HCT116 (cell line): ENCODE results near the gene LIPT2. TPM values are rescaled to one million over a fixed set of nuclear protein-coding genes. Genes with fewer than 3 reads are reported as not detected.

Experiments used
- ATAC-seq: fragments of 200-7000 bp; cut with Tn5 transposase; 2 replicates; pipeline ENCODE4 v1.9.1; 2020; ENCODE audit warnings: mild to moderate bottlenecking, moderate library complexity
- BruUV-seq: library from RNA; stranded (reverse); fragments of 400-500 nt; replicated peaks from 2 replicates; lab custom pipeline; 2021; lab: Mats Ljungman, UMichigan
- CTCF ChIA-PET: fragments of 300-600 bp; sonication (Branson Sonifier 250); formaldehyde crosslinking; loops from one replicate; lab custom pipeline; 2021; ENCODE audit warnings: antibody characterized with exemption; lab: Charles Lee
- POLR2A ChIA-PET: fragments of 300-600, 350-600 bp; sonication (Branson Sonifier 250); formaldehyde crosslinking; loops from one replicate; lab custom pipeline; 2021; ENCODE audit warnings: antibody characterized with exemption; lab: Charles Lee
- RAD21 ChIA-PET, 2 experiments: fragments of 300-600 bp; sonication (Branson Sonifier 250); formaldehyde crosslinking; loops; one replicate each; lab custom pipeline; 2023; ENCODE audit warnings: low total read pairs in 2 of 2; ENCODE audit not compliant: uncharacterized antibody in 2 of 2, unreplicated experiment in 2 of 2, low non-redundant PET in 1 of 2; lab: Charles Lee
- DNase-seq: peaks from one replicate; pipeline ENCODE4 v3.0.0-alpha.2; 2010; ENCODE audit warnings: low read depth, low spot score
- H2AFZ ChIP-seq: fragments of 200-600 bp; shearing (Covaris generic), sonication (generic); 2 replicates; pipeline ENCODE4 v1.6.1; 2017; ENCODE audit warnings: low read depth, mixed run types, mixed read lengths, antibody characterized with exemption, low read length; ENCODE audit not compliant: poor library complexity, severe bottlenecking
- H3K27ac ChIP-seq: 2 replicates; pipeline ENCODE4 v1.5.1; 2012; ENCODE audit warnings: low read depth, low read length
- H3K27me3 ChIP-seq: fragments of 200-600 bp; sonication (generic); 2 replicates; pipeline ENCODE4 v1.6.1; 2016; ENCODE audit warnings: mixed run types, low read length, mixed read lengths; ENCODE audit not compliant: insufficient read depth
- H3K36me3 ChIP-seq, 2 experiments: fragments of 200-500 bp in 1 of 2; fragments of 200-600 bp in 1 of 2; sonication (Bioruptor generic) in 1 of 2; sonication (generic) in 1 of 2; 2 replicates each; pipeline versions ENCODE4 v1.5.1 to v1.6.1; 2014 to 2016; ENCODE audit warnings: low read length in 2 of 2, inconsistent platforms in 1 of 2, mixed read lengths in 1 of 2, mixed run types in 1 of 2; ENCODE audit not compliant: insufficient read depth in 2 of 2, control insufficient read depth in 1 of 2
- H3K4me1 ChIP-seq, 2 experiments: fragments of 200-600 bp in 1 of 2; sonication (generic) in 1 of 2; 2 replicates each; pipeline versions ENCODE4 v1.5.1 to v1.6.1; 2012 to 2017; ENCODE audit warnings: low read length in 2 of 2, inconsistent platforms in 1 of 2, mild to moderate bottlenecking in 1 of 2, mixed read lengths in 1 of 2, mixed run types in 1 of 2, moderate library complexity in 1 of 2; ENCODE audit not compliant: insufficient read depth in 2 of 2, control insufficient read depth in 1 of 2
- H3K4me2 ChIP-seq: fragments of 200-600 bp; sonication (generic); 2 replicates; pipeline ENCODE4 v1.6.1; 2017; ENCODE audit warnings: mixed run types, low read length, mixed read lengths
- H3K4me3 ChIP-seq, 2 experiments: fragments of 200-600 bp in 1 of 2; sonication (generic) in 1 of 2; replicated peaks in 1 of 2; 2 replicates each; pipeline ENCODE4 v1.5.1; 2011 to 2016; ENCODE audit warnings: low read length in 2 of 2, control low read depth in 1 of 2, low read depth in 1 of 2, mild to moderate bottlenecking in 1 of 2, mixed read lengths in 1 of 2, mixed run types in 1 of 2
- H3K79me2 ChIP-seq: fragments of 200-600 bp; sonication (generic); 2 replicates; pipeline ENCODE4 v1.6.1; 2017; ENCODE audit warnings: mild to moderate bottlenecking, mixed run types, low read length, moderate library complexity, mixed read lengths; ENCODE audit not compliant: insufficient read depth
- H3K9ac ChIP-seq: fragments of 200-600 bp; sonication (generic); 2 replicates; pipeline ENCODE4 v1.6.1; 2016; ENCODE audit warnings: low read length, mixed read lengths
- H3K9me2 ChIP-seq: fragments of 200-600 bp; sonication (generic), shearing (Covaris generic); 2 replicates; pipeline ENCODE4 v1.6.1; 2017; ENCODE audit warnings: mixed run types, mild to moderate bottlenecking, moderate library complexity; ENCODE audit not compliant: insufficient read depth
- H3K9me3 ChIP-seq, 2 experiments: fragments of 200-500 bp in 1 of 2; fragments of 200-600 bp in 1 of 2; sonication (Bioruptor generic) in 1 of 2; sonication (generic) in 1 of 2; 2 replicates each; pipeline ENCODE4 v1.6.1; 2014 to 2017; ENCODE audit warnings: low read length in 2 of 2, mixed read lengths in 2 of 2, inconsistent platforms in 1 of 2, low read depth in 1 of 2, mild to moderate bottlenecking in 1 of 2, mixed run types in 1 of 2, moderate library complexity in 1 of 2; ENCODE audit not compliant: control insufficient read depth in 1 of 2, insufficient read depth in 1 of 2
- H4K20me1 ChIP-seq: fragments of 200-600 bp; sonication (generic), shearing (Covaris generic); 2 replicates; pipeline ENCODE4 v1.6.1; 2017; ENCODE audit warnings: mixed run types, mild to moderate bottlenecking, moderate library complexity; ENCODE audit not compliant: insufficient read depth
- CEBPB ChIP-seq: IDR thresholded peaks from 2 replicates; pipeline ENCODE4 v1.6.1; 2012; ENCODE audit warnings: low read depth
- CTCF ChIP-seq, 3 experiments: fragments of 200-600 bp in 1 of 3; sonication (generic) in 1 of 3; IDR thresholded peaks in 2 of 3; conservative IDR thresholded peaks in 1 of 3; 2 replicates each; pipeline ENCODE4 v1.5.1; 2012 to 2017; ENCODE audit warnings: low read depth in 2 of 3, low read length in 2 of 3, antibody characterized with exemption in 1 of 3, borderline replicate concordance in 1 of 3, control low read depth in 1 of 3, mild to moderate bottlenecking in 1 of 3, mixed read lengths in 1 of 3, mixed run types in 1 of 3, moderate library complexity in 1 of 3; ENCODE audit not compliant: insufficient read depth in 1 of 3
- EGR1 ChIP-seq: IDR thresholded peaks from 2 replicates; pipeline ENCODE4 v1.6.1; 2012; ENCODE audit warnings: low read depth
- ELF1 ChIP-seq: IDR thresholded peaks from 2 replicates; pipeline ENCODE4 v1.6.1; 2012; ENCODE audit warnings: low read depth, borderline replicate concordance
- EZH2 ChIP-seq: fragments of 200-600 bp; sonication (generic); IDR thresholded peaks from 2 replicates; pipeline ENCODE4 v1.6.1; 2017; ENCODE audit warnings: antibody characterized with exemption, mixed run types
- EZH2phosphoT487 ChIP-seq: fragments of 200-600 bp; IDR thresholded peaks from 2 replicates; pipeline ENCODE4 v1.6.1; 2018; ENCODE audit warnings: antibody characterized with exemption, borderline replicate concordance
- FOSL1 ChIP-seq: IDR thresholded peaks from 2 replicates; pipeline ENCODE4 v1.6.1; 2012; ENCODE audit warnings: low read depth
- POLR2AphosphoS5 ChIP-seq: IDR thresholded peaks from 2 replicates; pipeline ENCODE4 v1.6.1; 2011; ENCODE audit warnings: mild to moderate bottlenecking, low read depth, low read length, moderate library complexity
- RAD21 ChIP-seq: IDR thresholded peaks from 2 replicates; pipeline ENCODE4 v1.6.1; 2012; ENCODE audit warnings: low read depth, mild to moderate bottlenecking
- SIN3A ChIP-seq: IDR thresholded peaks from 2 replicates; pipeline ENCODE4 v1.6.1; 2012; ENCODE audit warnings: low read depth
- SP1 ChIP-seq: IDR thresholded peaks from 2 replicates; pipeline ENCODE4 v1.6.1; 2012; ENCODE audit warnings: low read depth
- SRF ChIP-seq: IDR thresholded peaks from 2 replicates; pipeline ENCODE4 v1.6.1; 2012; ENCODE audit warnings: low read depth
- TCF7L2 ChIP-seq: IDR thresholded peaks from 2 replicates; pipeline ENCODE4 v1.7.0; 2011; ENCODE audit warnings: borderline replicate concordance, inconsistent platforms; ENCODE audit not compliant: insufficient read depth, insufficient read length; ENCODE audit errors: extremely low read depth
- YY1 ChIP-seq: IDR thresholded peaks from 2 replicates; pipeline ENCODE4 v1.6.1; 2011; ENCODE audit warnings: low read length, low read depth, moderate library complexity, mild to moderate bottlenecking; ENCODE audit not compliant: insufficient replicate concordance; ENCODE audit errors: extremely low read depth
- ZBTB33 ChIP-seq: IDR thresholded peaks from 2 replicates; pipeline ENCODE4 v1.6.1; 2011; ENCODE audit warnings: mild to moderate bottlenecking, low read length, moderate library complexity; ENCODE audit not compliant: insufficient replicate concordance; ENCODE audit errors: extremely low read depth
- ZFX ChIP-seq: fragments of 450-650 bp; IDR thresholded peaks from 2 replicates; pipeline ENCODE4 v1.6.1; 2017
- ZNF274 ChIP-seq: fragments of 200-500 bp; sonication (Bioruptor generic); IDR thresholded peaks from 2 replicates; pipeline ENCODE4 v1.6.1; 2014; ENCODE audit warnings: mild to moderate bottlenecking, low read depth, low read length, inconsistent platforms
- intact Hi-C: fragments of 100-400 bp; cut with micrococcal nuclease; formaldehyde crosslinking; loops from 2 replicates; pipeline ENCODE4 v1.10.0; 2022
- total RNA-seq: library from RNA; stranded (reverse); gene quantifications from one replicate; pipeline ENCODE4 v1.2.1, GENCODE V29; 2021; ENCODE audit not compliant: unreplicated experiment
- TF ChIP-seq, protein P1 (sequence below): IDR thresholded peaks from 2 replicates; pipeline ENCODE4 v1.6.1; 2012; ENCODE audit warnings: low read depth
- TF ChIP-seq, protein P2 (sequence below): IDR thresholded peaks from 2 replicates; pipeline ENCODE4 v1.6.1; 2012
- TF ChIP-seq, protein P3 (sequence below): IDR thresholded peaks from 2 replicates; pipeline ENCODE4 v1.6.1; 2012

LIPT2 gene
- total RNA-seq, 1 experiment from 2014 or later = 3.4 TPM

GRCh38 chr11:74520316-74520715 lies 26.8 kb upstream of the LIPT2 start:
- Histone ChIP-seq H3K9me2 (no peaks in the 10 kb centered on the region), H3K9me3 (no peaks in the 10 kb centered on the region), H4K20me1 (no peaks in the 10 kb centered on the region), H3K4me1 (no peaks in the 10 kb centered on the region), H3K9ac (no peak overlapping the region), H2AFZ (no peak overlapping the region), H3K36me3 (no peaks in the 10 kb centered on the region), H3K79me2 (no peaks in the 10 kb centered on the region), H3K4me2 (no peak overlapping the region), H3K27me3 (no peaks in the 10 kb centered on the region), H3K4me3 (no peak overlapping the region), H3K27ac (no peak overlapping the region)
- DNase-seq (no peak), ATAC-seq (no peak)
- ChIA-PET POLR2A (no interaction called here), RAD21 (no interaction called here), CTCF (no interaction called here)
- no TSS peak for BruUV-seq
- TF ChIP-seq ZBTB33 (no peak), FOSL1 (no peak), ELF1 (no peak), TCF7L2 (no peak), POLR2AphosphoS5 (no peak), RAD21 (no peak), ZFX (no peak), EZH2 (no peak), EZH2phosphoT487 (no peak), ZNF274 (no peak), SP1 (no peak), SIN3A (no peak), CEBPB (no peak), YY1 (no peak), SRF (no peak), EGR1 (no peak), CTCF (IDR thresholded peaks at IDR 0.05 in 2 of 3, conservative IDR thresholded peaks at IDR 0.05 in 1 of 3; ENCODE audit: borderline replicate concordance in 1 of 3, insufficient read depth in 1 of 3, low read depth in 2 of 3, low read length in 2 of 3) (no peak)
- TF ChIP-seq, protein P1, sequence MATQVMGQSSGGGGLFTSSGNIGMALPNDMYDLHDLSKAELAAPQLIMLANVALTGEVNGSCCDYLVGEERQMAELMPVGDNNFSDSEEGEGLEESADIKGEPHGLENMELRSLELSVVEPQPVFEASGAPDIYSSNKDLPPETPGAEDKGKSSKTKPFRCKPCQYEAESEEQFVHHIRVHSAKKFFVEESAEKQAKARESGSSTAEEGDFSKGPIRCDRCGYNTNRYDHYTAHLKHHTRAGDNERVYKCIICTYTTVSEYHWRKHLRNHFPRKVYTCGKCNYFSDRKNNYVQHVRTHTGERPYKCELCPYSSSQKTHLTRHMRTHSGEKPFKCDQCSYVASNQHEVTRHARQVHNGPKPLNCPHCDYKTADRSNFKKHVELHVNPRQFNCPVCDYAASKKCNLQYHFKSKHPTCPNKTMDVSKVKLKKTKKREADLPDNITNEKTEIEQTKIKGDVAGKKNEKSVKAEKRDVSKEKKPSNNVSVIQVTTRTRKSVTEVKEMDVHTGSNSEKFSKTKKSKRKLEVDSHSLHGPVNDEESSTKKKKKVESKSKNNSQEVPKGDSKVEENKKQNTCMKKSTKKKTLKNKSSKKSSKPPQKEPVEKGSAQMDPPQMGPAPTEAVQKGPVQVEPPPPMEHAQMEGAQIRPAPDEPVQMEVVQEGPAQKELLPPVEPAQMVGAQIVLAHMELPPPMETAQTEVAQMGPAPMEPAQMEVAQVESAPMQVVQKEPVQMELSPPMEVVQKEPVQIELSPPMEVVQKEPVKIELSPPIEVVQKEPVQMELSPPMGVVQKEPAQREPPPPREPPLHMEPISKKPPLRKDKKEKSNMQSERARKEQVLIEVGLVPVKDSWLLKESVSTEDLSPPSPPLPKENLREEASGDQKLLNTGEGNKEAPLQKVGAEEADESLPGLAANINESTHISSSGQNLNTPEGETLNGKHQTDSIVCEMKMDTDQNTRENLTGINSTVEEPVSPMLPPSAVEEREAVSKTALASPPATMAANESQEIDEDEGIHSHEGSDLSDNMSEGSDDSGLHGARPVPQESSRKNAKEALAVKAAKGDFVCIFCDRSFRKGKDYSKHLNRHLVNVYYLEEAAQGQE = no peak
- TF ChIP-seq, protein P2, sequence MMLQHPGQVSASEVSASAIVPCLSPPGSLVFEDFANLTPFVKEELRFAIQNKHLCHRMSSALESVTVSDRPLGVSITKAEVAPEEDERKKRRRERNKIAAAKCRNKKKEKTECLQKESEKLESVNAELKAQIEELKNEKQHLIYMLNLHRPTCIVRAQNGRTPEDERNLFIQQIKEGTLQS = no peak
- TF ChIP-seq, protein P3, sequence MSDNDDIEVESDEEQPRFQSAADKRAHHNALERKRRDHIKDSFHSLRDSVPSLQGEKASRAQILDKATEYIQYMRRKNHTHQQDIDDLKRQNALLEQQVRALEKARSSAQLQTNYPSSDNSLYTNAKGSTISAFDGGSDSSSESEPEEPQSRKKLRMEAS = no peak
- intact Hi-C loops = no loop called here
